GM19351 (cell line): ENCODE data around the gene CAPSL.
"Not testable (repeated sequence)": the region's sequence is repeated elsewhere in the genome, so short reads cannot be mapped to it uniquely, and the experiment has no call there.

Source experiments
- ATAC-seq: cut with Tn5 transposase; IDR thresholded peaks from one replicate; pipeline ENCODE4 v1.9.1; 2021; ENCODE audit warnings: mild to moderate bottlenecking, moderate library complexity; ENCODE audit not compliant: unreplicated experiment

CAPSL gene

DNA sequence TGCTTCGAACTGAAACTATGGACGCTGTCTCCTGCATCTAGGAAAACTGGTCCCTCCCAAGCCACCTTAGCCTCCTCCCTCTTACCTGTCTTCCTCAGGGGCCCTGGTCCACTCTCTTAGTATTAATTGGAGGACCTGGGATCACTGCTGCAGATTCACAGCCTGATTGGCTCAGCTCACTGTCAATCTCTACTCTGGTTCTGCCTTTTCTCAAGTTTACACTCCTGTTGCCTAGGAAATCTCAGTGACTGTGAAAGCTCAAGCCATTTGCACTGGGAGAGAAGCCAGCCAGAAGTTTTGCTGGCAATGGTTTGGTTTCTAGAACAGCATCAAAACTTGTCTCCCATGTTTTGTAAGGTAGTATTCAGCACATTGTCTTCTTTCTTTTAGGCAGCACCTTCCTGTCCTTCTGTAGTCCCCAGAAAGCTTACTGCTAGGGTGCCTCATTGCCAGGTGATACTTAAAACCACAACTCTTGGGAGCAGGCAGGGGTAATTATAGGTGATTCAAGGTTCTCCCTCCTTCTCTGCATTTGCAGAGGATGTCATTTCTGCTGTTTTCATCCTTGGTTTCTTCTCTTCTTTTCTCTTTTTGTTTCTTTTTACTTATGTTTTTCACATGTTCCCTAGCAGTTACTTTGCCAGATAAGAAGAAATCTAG, at the start of gene CAPSL:
Gene CAPSL, minus strand, starts transcription at position 55 of the 660 bp plus-strand sequence. CDS start 17,502 bp downstream, outside the sequence.
- peak; percentile 62 for ATAC-seq

GRCh38 chr5:35987776-35988175, 49.4 kb upstream of the CAPSL start:
- ATAC-seq, result no peak

- ATAC-seq, result no peak
Measured at GRCh38 chr5:35979715-35980114, 41.3 kb upstream of the CAPSL start.

GRCh38 chr5:35976859-35977258, 38.4 kb upstream of the CAPSL start:
- ATAC-seq, result not testable (repeated sequence)

DNA sequence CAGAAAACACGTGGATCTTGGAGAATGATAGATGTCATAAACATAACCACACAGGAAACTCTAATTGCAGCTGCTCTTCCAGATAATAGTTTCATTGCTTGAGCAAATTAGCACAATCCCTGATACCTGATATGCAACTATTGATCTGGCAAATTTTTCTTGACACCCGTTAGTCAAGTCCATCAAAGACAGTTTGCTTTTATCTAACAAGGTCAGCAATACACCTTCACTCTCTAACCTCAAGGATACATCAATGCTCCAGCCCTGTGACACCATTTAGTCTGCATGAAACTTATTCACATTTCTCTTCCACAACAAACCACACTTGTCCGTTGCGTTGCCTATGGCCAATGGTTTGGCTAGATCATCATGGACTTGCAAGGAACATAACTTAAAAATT, 36.1 kb upstream of the CAPSL start:
- no peak for ATAC-seq

DNA sequence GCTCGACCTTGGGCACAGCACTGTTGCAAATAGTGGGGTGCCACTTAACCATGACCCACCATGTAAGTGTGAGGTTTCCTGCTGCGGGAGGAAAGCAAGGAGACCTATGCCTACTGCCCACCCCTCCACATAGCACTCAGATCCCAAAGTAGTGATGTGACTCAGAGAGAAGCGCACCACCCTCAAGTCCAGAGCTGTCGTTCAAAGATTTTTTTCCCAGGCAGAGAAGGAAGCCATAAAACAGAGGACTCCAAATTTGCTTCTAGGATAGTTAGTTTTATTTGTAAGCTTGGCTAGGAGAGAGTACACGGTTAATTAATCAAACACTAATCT, 33.4 kb upstream of the CAPSL start:
- no peak for ATAC-seq

- ATAC-seq, result no peak
Measured at GRCh38 chr5:35971186-35971877, 32.9 kb upstream of the CAPSL start.

- ATAC-seq, result no peak
Measured at GRCh38 chr5:35963381-35963843, 25.0 kb upstream of the CAPSL start.

GRCh38 chr5:35960328-35960727, 21.9 kb upstream of the CAPSL start:
- no peak for ATAC-seq

DNA sequence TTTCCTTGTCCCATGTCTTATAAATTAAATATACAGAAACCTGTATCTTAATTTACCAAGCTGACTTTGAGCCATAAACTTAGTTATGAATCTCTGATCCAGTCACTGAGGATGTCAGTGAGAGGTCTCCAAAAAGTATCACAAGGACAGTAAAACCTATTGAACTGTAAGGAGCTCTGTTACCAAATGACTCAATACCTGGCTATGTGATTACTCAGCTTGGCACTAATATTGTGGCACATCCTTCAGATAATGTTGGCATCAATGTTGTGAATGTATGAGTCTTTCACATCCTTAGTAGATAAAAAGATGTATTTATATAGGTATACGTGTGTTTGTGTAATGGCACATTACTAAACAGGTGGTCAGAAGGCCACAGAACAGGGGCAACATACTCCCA, 18.0 kb upstream of the CAPSL start:
- ATAC-seq, result no peak

DNA sequence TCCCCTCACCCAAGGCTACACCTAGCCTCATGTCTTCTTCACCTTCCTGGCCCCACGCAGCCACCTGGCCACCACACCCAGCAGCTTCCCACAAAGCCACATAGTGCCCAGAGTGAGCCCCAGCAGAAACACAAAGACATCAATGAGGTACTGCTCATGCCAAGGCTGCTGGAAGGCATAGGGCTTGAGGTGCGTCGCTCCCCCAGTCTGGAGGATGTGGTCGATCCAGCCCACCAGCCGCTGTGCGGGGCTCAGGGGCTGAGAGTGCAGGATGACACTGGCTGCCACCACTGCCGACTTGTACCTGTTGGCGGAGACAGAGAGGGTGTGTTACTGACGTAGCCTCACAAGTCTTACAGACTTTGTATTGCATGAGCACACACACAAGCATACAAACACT, 15.8 kb upstream of the CAPSL start:
- ATAC-seq, result no peak

DNA sequence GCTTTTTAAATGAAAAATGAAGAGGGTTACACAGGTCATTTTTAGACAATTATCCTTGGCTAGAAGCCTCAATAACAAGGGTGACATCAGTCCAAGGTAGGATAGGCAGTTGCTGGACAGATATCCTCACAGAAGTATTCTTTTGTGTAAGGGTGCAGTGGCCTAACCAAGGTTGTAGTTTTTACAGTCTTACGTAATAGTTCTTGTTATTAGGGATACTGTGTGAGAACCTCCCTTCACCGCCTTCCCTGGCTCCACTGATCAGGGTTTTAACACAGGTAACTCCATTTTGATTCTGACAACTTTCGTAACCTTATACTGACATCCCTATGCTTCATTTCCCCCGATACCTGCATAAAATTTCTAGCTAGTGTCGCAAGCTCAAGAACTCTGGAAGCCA, 8.7 kb upstream of the CAPSL start:
- ATAC-seq, result no peak

DNA sequence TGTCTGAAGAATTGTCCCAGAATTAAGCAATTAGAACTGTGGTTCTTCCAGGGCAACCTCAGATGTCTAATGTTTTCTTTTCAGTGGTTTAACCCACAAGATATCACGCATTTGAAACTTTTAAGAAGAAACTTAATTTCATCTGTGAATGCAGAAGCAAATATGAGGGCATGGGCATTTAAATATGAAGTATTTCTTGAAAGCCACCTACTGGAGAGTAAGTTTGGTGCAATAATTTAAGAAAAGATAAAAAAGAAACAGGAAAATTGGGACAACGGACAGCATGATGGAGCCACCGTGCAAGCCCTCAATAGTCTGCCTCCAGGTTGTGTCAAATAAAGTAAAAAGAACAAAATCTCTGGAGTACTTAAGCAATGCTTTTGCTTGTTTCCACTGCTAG, 1.2 kb upstream of the CAPSL start:
- no peak for ATAC-seq

- peak; percentile 51 for ATAC-seq
Measured at GRCh38 chr5:35926389-35927051, 11.9 kb downstream of the CAPSL start.

DNA sequence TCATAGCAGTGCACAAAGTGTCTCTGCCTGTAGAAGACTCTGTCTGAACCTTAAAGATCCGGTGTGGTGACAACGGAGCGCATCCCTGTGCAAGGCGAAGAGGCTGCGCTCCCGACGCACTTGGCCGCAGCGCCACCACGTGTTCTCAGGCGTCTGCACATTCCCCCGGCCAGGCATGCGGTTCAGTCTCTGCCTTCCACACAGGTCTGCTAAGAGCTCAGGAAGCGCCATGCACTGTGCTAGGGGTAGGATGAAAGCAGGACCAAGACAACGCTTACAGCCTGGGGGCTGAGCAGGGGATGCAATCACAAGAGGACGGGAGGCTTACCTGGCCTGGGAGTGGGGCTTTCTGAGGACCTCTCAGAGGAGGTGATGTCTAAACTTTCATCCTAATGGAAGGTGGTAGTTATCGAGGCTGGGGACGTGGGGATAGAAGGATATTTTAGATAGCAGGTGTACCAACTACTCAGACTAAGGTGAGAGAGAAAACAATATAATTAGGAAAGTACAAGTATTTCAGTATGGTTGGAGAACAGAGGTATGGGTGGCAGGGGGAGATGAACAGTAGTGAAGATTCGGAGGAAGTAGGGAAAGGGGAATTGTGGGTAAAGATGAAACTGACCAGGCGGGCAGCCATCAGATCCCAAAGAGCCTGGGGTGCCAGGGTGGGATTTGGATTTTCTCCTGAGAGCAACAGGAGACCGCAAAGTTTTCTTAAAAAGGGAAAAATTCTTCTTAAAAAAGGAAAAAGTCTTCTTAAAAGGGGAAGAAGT, 13.3 kb downstream of the CAPSL start:
- ATAC-seq, result peak; percentile 86

DNA sequence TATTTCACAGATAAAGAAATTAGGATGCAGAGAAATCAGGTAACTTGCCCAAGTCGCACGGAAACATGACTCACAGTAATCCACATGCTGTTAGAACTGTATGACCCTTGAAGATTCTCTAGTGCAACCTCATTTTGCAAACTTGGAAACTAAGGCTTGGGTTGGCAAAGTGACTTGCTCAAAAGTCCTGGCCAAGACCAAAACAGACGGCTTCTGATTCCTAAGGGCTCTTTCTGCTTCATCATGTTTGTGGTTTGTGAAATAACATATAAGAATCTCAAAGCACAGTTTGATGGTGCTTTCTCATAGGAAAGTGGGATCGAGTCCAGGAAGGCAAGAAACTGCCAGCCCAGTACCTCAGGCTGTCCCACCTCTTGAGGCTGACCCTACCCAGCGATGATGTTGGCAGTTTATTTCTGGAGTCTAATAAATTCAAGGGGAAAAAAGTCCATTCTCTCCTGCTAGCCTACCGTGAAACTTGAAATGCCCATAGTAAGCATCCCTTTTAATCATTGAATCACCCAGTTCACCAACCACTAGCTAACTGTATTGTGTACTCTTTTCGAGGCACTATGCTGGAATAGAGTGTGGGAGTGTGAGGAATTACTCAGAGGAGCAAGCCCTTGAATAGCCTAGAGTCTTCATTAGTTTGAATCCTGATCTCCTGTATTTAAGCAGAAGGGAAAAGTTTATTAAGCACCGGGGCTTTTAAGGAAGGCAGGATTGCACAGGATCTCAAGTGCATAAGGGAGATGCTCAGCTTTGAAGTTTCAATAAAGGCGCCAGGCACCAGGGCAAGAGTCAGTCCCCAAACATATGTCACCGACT, 14.1 kb downstream of the CAPSL start:
- no peak for ATAC-seq

DNA sequence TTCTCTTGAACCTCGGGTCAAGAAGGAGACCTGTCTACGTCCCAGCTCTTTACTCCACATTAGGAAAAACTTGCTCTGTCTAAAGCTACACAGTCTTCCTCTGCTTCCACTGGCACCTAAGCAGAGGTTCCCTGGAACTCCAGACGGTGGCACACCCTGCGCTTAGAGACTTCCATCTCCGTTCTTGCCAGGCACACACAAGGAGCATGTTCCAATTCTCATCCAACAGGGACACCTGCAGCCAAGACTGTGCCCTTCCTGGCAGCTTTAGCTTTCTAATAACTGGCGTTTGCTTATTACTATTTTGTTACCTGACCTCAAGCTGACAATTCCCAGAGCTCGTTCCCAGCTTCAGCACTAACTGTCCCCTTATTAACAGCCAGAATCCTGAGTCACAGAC, 16.0 kb downstream of the CAPSL start:
- no peak for ATAC-seq

- no peak for ATAC-seq
Measured at GRCh38 chr5:35921930-35922329, 16.5 kb downstream of the CAPSL start.

DNA sequence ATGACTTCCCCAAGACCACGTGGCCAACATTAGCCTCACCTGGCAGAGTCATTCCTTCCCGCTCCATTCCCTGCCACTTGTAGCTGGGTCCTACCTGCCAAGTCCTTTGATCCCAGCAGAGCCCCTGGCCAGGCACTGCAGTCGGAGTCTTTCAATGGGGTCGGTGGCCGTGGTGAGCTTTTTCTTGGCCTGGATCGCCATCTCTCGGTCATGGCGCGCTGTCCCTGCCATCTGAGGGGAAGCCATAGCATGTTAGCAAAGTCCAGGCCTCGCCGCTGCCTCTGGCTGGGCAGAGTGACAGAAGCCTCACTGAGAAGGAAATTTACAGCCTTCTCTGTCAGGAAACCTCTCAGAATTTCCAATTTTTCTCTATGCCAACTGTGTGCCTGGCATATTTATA, 17.5 kb downstream of the CAPSL start:
- no peak for ATAC-seq

- ATAC-seq, result no peak
Measured at GRCh38 chr5:35919191-35919590, 19.2 kb downstream of the CAPSL start.

DNA sequence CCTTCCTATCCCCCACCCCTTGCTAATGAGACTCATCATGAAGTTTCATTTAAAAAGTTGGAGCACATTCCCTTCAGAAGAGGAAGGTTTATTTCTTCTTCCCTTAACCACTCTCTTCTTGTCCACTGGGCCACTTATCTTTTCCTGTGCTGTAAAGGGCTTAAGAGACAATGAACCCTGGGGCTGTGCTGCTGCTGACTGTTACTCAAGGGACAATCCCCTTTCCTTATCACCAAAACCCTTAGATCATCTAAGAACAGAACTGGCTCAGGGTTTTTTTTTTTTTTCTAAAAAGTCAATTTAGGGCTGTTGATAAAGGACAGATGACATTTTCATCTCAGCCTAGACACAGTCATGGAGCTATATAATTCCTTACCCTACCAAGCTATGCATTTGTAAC, 29.6 kb downstream of the CAPSL start:
- no peak for ATAC-seq
